OCI-LY7 (cell line): ENCODE measurements around the gene REX1BD. TPM values are rescaled to one million over a fixed set of nuclear protein-coding genes. Genes with fewer than 3 reads are reported as not detected.

Experiments used
- BruUV-seq: library from RNA; stranded (reverse); fragments of 400-500 nt; replicated peaks from 2 replicates; lab custom pipeline; 2021; lab: Mats Ljungman, UMichigan
- CTCF ChIA-PET: fragments of 300-600 bp; sonication (Branson Sonifier 250); formaldehyde crosslinking; loops from one replicate; lab custom pipeline; 2022; ENCODE audit warnings: antibody characterized with exemption; ENCODE audit not compliant: unreplicated experiment; lab: Charles Lee
- POLR2A ChIA-PET: fragments of 300-600 bp; sonication (Branson Sonifier 250); formaldehyde crosslinking; loops from one replicate; lab custom pipeline; 2022; ENCODE audit warnings: antibody characterized with exemption; lab: Charles Lee
- DNase-seq: peaks from one replicate; pipeline ENCODE4 v3.0.0-alpha.2; 2015; ENCODE audit warnings: low spot score
- H2AFZ ChIP-seq: fragments of 200-600 bp; sonication (generic), shearing (Covaris generic); 2 replicates; pipeline ENCODE4 v1.6.1; 2014; ENCODE audit warnings: mild to moderate bottlenecking, antibody characterized with exemption, low read length, moderate library complexity
- H3K27ac ChIP-seq: fragments of 200-600 bp; sonication (generic); 2 replicates; pipeline ENCODE4 v1.5.1; 2014; ENCODE audit warnings: mixed run types, low read depth, mild to moderate bottlenecking, moderate library complexity, low read length, inconsistent platforms; ENCODE audit not compliant: poor library complexity, severe bottlenecking
- H3K36me3 ChIP-seq: fragments of 200-600 bp; sonication (generic); 2 replicates; pipeline ENCODE4 v1.6.1; 2014; ENCODE audit warnings: mild to moderate bottlenecking, antibody characterized with exemption, low read length, moderate library complexity, mixed read lengths; ENCODE audit not compliant: insufficient read depth
- H3K4me1 ChIP-seq: fragments of 200-600 bp; sonication (generic); 2 replicates; pipeline ENCODE4 v1.5.1; 2014; ENCODE audit warnings: mild to moderate bottlenecking, low read length; ENCODE audit not compliant: insufficient read depth, poor library complexity, severe bottlenecking
- H3K4me2 ChIP-seq: fragments of 200-600 bp; sonication (generic); 2 replicates; pipeline ENCODE4 v1.6.1; 2014; ENCODE audit warnings: mild to moderate bottlenecking, low read length
- H3K4me3 ChIP-seq: fragments of 200-600 bp; sonication (generic); 2 replicates; pipeline ENCODE4 v1.5.1; 2014; ENCODE audit warnings: mild to moderate bottlenecking, low read depth, low read length; ENCODE audit not compliant: poor library complexity, severe bottlenecking
- H3K79me2 ChIP-seq: fragments of 200-600 bp; sonication (generic); 2 replicates; pipeline ENCODE4 v1.6.1; 2016; ENCODE audit warnings: low read depth, mild to moderate bottlenecking, low read length, moderate library complexity, mixed read lengths; ENCODE audit not compliant: insufficient read depth
- H3K9me2 ChIP-seq: fragments of 200-600 bp; sonication (generic); 2 replicates; pipeline ENCODE4 v1.6.1; 2016; ENCODE audit warnings: mild to moderate bottlenecking, low read length, mixed read lengths; ENCODE audit not compliant: insufficient read depth
- H3K9me3 ChIP-seq: fragments of 200-600 bp; sonication (generic); 2 replicates; pipeline ENCODE4 v1.6.1; 2014; ENCODE audit warnings: mild to moderate bottlenecking, mixed run types, low read length, mixed read lengths
- H4K20me1 ChIP-seq: fragments of 200-600 bp; sonication (generic); 2 replicates; pipeline ENCODE4 v1.6.1; 2014; ENCODE audit warnings: mild to moderate bottlenecking, antibody characterized with exemption, low read length, moderate library complexity, mixed read lengths; ENCODE audit not compliant: insufficient read depth
- CTCF ChIP-seq: fragments of 200-600 bp; sonication (generic); conservative IDR thresholded peaks from 2 replicates; pipeline ENCODE4 v1.5.1; 2014; ENCODE audit warnings: mild to moderate bottlenecking, antibody characterized with exemption, low read length, moderate library complexity, mixed read lengths
- EZH2phosphoT487 ChIP-seq: fragments of 200-600 bp; sonication (generic); IDR thresholded peaks from 2 replicates; pipeline ENCODE4 v1.6.1; 2018; ENCODE audit warnings: low read depth, borderline replicate concordance, mild to moderate bottlenecking, mixed run types, antibody characterized with exemption, low read length, moderate library complexity, mixed read lengths
- intact Hi-C: fragments of 100-400 bp; cut with micrococcal nuclease; formaldehyde crosslinking; loops from one replicate; pipeline ENCODE4 v1.10.0; 2022; ENCODE audit not compliant: unreplicated experiment
- total RNA-seq, 2 experiments: library from RNA; depleted of rRNA in 1 of 2; stranded (reverse); fragments of >200 nt in 1 of 2; shearing (Covaris generic) in 1 of 2; gene quantifications; 2 replicates each; pipeline ENCODE4 v1.2.3, GENCODE V29; 2014 to 2022

Gene REX1BD
- total RNA-seq, 2 experiments from 2014 or later = 88.8 to 126 TPM

GRCh38 chr19:18610556-18611326 lies 22.1 kb downstream of the REX1BD start:
- no peak for DNase-seq

GRCh38 chr19:18611327-18612050 lies 22.9 kb downstream of the REX1BD start:
- no peaks in the 10 kb centered on the region for H4K20me1 ChIP-seq
- no TSS peak for BruUV-seq
- no peaks in the 10 kb centered on the region for H3K9me2 ChIP-seq
- POLR2A ChIA-PET = no interaction called here
- no peaks in the 10 kb centered on the region for H3K9me3 ChIP-seq
- peak overlapping the region; percentile 50 for H3K4me2 ChIP-seq
- no peak overlapping the region for H3K4me3 ChIP-seq
- H2AFZ ChIP-seq = no peak overlapping the region
- intact Hi-C loops = no loop called here
- CTCF ChIA-PET = no interaction called here
- TF ChIP-seq CTCF = no peak
- TF ChIP-seq EZH2phosphoT487 = peak; percentile 92; the same call in 1 of the 2 replicates
- no peaks in the 10 kb centered on the region for H3K36me3 ChIP-seq
- peaks cover 11% of the 10 kb centered on the region for H3K4me1 ChIP-seq
- H3K27ac ChIP-seq = no peak overlapping the region
- no peaks in the 10 kb centered on the region for H3K79me2 ChIP-seq
- DNase-seq = no peak

More at GRCh38 chr19:18610556-18611326, 22.1 kb downstream of the REX1BD start:
- Histone ChIP-seq H2AFZ (no peak overlapping the region), H3K36me3 (no peaks in the 10 kb centered on the region), H3K4me1 (peaks cover 11% of the 10 kb centered on the region), H3K4me3 (no peak overlapping the region), H3K79me2 (no peaks in the 10 kb centered on the region), H4K20me1 (no peaks in the 10 kb centered on the region), H3K27ac (no peak overlapping the region), H3K4me2 (peak overlapping the region; percentile 13; the same call in 1 of the 2 replicates), H3K9me2 (no peaks in the 10 kb centered on the region), H3K9me3 (no peaks in the 10 kb centered on the region)
- POLR2A ChIA-PET = no interaction called here
- no TSS peak for BruUV-seq
- no peak for TF ChIP-seq CTCF
- TF ChIP-seq EZH2phosphoT487 = no peak; the same call in 1 of the 2 replicates
- intact Hi-C loops = no loop called here
- CTCF ChIA-PET = no interaction called here
